22Rv1 (cell line): ENCODE results near the gene FOXJ1.

ENCODE experiments used
- CTCF ChIP-seq: fragments of 450-650 bp; IDR thresholded peaks from 2 replicates; pipeline ENCODE4 v1.5.1; 2017; ENCODE audit warnings: mild to moderate bottlenecking
- ZFX ChIP-seq: fragments of 450-650 bp; IDR thresholded peaks from 2 replicates; pipeline ENCODE4 v1.6.1; 2017; ENCODE audit warnings: antibody characterized with exemption, borderline replicate concordance

GRCh38 chr17:76103274-76104139, 37.5 kb downstream of the FOXJ1 start, which contains the start of gene EXOC7:
- TF ChIP-seq CTCF, result no peak
- no peak for TF ChIP-seq ZFX
